HG03039 (cell line): ENCODE results near the gene OSGIN1.

ENCODE experiments used
- ATAC-seq: cut with Tn5 transposase; IDR thresholded peaks from one replicate; pipeline ENCODE4 v1.9.1; 2021; ENCODE audit warnings: mild to moderate bottlenecking, moderate library complexity; ENCODE audit not compliant: unreplicated experiment

OSGIN1 gene

DNA sequence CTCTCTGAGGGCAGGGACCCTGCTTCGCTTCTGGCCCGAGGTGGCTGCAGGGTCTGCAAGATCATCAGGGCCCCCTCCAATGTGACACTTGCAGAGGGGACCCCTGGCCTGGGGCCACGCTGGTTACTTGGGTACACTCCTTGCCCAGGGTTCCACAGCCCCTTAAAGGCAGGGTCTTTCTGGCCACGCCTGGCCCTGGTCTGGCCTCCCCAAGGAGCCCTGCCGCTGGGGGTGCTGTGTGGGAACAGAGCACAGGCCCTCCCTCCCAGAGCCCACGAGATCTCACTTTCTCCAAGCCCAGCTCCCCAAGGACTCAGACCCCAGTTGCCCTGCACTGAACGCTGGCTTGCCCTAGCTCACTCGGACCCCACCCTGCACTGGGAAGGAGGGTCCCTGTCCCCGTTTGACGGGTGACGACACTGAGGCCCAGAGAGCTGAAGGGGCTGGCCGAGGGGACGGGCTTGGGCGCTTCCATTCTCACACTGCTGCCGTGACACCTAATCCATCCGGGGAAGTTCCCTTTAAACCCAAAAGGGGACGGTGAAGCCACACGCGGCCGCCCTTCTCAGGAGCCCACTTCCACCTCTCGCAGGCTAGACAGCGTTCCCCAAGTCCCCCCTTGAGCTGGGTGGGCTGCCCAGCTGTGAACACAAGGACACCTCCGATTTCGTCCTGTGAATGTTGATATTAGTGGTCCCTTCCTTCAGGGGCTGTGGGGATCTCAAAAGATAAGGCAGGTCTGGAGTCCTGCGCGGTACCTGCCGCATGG lies 26.9 kb upstream of the OSGIN1 start:
- ATAC-seq, result no peak

DNA sequence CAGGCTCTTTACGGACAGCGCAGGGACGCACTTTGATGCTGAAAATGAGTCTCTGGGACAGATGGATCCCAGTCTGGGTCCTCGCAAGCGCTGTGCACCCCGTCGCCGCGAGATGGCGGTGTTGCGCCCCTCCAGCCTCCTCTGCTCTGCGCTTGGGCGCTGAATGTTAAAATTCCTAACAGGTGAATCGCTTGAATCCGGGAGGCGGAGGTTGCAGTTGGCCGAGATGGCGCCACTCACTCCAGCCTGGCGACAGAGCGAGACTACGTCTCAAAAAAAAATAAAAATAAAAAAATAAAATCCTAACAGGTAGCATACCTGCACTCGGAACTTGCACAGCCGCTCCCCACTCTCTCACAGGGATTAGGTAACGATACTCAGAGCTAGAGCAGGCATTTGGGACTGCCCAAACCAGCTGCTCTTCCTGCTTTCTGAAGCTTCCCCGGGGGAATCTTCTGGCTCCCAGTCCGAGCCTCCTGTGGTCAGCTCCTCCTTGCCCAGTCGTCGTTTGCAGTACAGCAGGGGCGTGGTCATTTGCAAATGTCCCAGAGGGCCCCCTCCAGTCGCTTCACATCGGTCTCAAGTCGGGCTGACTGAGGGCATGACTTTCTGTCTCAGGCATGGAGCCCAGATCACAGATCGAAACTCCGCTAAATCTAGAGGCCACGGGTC lies 26.2 kb upstream of the OSGIN1 start:
- no peak for ATAC-seq

- ATAC-seq, result no peak
Measured at GRCh38 chr16:83928341-83929055, 24.5 kb upstream of the OSGIN1 start.

- ATAC-seq, result no peak
Measured at GRCh38 chr16:83929811-83930555, 23.1 kb upstream of the OSGIN1 start.

DNA sequence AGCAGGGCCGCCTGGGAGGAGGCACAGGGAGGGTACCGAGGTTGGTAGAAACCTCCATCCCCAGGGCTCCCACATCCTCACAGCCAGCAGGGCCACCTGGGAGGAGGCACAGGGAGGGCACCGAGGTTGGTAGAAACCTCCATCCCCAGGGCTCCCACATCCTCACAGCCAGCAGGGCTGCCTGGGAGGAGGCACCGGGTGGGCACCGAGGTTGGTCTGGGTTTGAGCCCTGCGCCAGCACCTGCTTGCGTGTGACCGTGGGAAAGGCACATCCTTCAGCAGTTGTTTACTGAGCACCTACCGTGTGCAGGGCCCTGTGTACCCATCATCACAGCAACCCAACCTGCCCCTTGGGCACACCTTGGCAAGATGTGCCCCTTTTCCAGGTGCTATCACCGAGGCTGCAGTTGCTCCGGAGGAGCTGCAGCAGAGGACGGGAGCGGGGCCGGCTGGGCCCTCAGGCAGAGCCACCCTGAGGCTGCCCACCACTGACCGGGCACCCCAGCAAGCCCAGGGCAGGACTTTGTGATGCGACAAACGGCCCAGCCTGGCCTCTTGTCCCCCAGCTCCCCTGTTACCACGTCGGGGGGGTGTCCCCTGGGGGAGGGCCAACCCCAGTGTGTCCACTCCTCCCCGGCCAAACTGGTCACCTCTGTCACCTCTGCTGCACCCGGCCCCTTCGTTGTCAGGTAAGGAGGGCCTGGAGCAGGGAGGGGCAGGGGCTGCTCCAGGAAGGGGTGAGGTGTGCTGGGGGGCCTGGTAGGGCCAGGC lies 22.1 kb upstream of the OSGIN1 start:
- no peak for ATAC-seq

DNA sequence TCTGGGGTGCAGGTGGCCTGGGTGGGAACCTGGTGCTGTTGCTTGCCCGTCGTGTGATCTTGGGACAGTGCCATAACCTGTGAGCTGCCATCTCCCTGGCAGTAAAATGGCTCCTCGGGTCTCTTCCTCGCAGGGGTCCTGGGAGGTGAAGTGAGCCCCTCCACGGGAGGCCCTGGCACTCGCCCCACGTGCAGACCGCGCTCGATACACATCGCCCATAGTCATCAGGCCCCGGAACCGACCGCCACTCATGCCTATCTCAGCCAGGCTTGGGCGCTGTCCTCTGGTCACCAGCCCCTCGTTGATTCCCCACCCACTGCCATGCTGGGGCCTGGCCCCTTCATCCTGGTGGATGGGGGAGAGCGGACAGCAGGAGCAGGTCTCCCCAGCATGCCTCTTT lies 21.5 kb upstream of the OSGIN1 start:
- ATAC-seq, result no peak

- ATAC-seq, result no peak
Measured at GRCh38 chr16:83932304-83932703, 20.7 kb upstream of the OSGIN1 start.

GRCh38 chr16:83932955-83933673 lies 19.9 kb upstream of the OSGIN1 start:
- no peak for ATAC-seq

DNA sequence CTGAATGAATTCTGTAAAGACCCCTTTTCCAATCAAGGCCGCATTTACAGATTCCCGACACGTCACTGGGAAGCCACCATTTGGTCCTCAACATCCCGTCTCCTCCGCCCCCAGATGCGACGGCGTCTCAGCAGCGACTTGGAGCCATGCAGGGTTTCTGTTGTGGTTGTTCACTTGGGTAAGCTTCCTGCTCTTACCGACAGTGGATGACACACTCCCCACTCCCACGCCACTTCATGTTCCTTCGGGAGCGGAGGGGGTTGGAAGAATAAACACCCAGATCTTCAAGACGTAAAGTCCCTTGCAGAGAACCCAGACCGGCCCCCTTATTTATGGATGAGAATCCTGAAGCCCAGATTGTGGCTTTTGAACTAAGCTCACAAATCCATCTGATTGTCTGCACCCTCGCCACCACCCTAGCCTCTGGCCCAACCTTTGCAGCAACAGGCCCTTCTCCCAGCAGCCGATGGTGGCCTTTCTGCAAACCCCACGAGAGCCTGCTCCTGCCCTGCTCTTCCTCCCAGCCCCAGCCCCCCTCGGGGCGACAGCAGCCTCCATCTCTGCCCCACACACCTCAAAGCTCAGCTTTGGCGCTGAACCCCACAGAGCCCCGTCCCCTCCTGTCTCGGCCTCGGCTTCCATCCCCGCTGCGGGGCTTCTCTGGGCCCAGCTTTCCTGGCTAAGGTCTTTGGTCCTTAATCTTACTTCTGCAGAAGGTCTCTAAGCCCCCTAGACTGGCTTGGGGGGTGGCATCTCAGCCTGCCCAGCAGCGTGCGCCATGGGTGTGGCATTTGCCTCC lies 19.0 kb upstream of the OSGIN1 start:
- no peak for ATAC-seq

- ATAC-seq, result no peak
Measured at GRCh38 chr16:83934684-83934977, 18.4 kb upstream of the OSGIN1 start.

DNA sequence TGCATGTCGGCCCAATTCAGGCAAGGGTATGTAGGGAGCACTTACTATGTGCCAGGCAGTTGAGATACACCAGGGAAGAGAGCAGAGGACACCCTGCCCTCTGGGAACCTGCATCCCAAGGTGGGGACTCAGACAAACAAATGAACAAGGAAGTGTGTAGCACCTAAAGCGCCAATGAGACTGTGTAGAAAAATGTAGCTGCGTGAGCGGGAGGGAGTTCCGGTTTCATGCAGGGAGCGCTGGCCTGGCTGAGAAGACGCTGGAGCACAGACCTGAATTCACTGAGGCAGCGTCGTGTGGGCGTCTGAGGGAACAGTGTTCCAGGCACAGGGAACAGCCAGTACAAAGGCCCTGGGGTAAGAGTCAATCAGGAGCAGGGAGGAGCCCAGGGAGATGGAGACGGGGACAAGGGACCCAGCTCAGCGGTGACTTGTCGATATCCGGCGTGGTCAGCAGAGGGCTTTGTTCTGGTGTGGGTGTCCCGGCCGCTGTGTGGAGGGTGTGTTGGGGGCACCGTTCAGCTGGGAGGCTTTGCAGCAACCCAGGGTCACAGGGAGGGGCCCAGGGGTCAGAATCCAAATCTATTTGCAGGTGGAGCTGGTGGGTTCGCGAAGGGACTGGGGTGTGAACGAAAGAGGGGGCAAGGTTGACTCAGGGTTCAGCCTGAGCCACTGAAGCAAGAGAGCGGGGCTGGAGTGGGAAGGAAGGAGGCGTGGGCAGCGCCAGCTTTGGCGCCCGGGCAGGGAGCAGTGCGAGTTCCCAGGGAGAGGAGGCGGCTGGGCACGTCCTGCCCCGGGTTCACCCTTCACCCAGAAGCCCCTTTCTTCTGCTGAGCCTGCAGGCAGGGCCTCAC lies 17.8 kb upstream of the OSGIN1 start:
- no peak for ATAC-seq

- ATAC-seq, result no peak
Measured at GRCh38 chr16:83935858-83936255, 17.2 kb upstream of the OSGIN1 start.

DNA sequence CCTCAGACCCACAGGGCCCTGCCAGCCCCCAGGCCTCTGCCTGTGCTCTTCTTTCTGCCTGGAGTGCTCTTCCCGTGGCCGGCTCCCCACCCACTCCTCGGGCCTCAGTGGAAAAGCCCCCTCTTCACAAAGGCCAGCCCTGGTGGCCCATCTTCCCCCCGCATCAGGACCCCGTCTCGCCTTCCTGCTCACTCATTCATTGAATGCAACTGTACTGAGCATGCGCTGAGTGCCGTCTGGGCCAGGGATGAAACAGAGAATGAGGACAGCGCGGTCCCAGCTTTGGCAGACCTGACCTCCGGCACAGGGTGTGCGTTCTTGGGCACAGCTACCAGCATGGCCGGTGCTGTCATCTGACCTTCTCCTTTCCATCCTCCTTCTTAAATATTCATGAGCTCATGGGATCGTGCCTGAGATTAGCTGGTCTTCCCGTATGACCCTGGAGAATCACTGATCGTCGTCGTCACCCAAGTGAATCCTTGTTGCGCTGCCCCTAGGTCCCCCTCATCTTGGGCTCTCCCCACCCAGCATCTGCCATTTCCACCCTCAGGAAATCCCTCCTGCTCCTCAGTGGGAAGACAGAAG lies 16.4 kb upstream of the OSGIN1 start:
- no peak for ATAC-seq

- ATAC-seq, result no peak
Measured at GRCh38 chr16:83937267-83937666, 15.8 kb upstream of the OSGIN1 start.

DNA sequence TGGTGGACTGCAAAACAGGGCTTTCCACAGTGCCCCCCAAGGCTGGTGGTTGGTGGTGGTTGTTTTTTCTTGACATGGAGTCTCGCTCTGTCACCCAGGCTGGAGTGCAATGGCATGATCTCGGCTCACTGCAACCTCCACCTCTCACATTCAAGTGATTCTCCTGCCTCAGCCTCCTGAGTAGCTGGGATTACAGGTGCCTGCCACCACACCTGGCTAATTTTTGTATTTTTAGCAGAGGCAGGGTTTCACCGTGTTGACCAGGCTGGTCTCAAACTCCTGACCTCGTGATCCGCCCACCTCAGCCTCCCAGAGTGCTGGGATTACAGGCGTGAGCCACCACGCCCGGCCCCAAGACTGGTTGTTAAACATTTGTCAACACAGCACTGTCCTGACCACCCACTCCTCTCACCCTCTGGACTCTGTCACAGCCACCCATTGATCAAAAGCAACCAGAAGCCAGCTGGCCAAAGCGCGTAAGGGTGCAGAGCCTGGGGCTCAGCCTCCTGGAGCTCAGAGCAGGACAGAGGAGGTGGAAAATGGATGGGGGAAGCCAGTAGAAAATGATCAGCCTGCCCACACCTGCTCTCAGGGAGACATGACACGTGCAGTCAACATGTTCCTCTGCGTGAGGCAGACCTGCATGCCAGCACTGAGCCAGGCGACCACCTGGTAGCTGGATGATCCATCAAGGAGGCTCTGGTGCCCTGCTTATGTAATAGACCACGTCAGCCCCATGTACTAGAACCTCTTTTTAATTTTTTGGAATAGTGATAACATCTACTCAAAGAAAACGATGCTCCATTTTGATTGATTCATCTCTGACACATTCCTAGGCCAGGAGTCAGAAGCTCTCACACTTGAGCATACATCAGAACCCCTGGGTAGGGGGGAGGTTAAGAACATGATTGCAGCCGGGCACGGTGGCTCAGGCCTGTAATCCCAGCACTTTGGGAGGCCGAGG lies 14.8 kb upstream of the OSGIN1 start:
- no peak for ATAC-seq

DNA sequence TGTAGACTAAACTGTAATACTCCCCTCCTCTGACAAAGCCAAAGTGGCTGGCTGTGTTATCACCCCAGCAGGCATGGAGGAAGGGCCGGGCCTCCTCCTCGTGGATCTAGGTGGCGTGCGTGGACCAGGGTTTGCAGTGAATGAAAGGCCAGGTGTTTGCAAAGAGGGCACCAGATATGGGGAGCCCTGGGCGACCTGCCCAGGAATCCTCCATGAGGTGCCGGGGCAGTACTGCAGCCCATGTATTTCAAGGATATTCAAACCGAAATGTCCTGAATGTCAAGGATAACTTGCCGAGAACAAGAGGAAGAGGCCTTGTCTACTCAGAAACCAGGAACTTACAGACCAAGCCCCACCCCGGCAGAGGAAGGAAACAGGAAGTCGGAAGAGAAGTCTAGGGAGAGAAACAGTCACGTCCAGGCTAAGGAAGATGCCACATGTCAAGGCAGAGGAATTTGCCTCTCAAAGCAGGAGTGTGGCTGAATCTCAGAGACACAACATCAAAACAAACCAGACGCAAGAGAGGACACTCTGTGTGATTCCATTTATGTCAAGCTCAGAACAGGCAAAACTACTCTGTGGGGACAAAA lies 13.7 kb upstream of the OSGIN1 start:
- ATAC-seq, result no peak
